IPS-18c (cell line): ENCODE measurements around the gene LELP1.

ENCODE experiments used
- H3K4me3 ChIP-seq: 2 replicates; pipeline ENCODE4 v1.7.0; 2013; ENCODE audit warnings: low read depth, mild to moderate bottlenecking, low read length, moderate library complexity; ENCODE audit not compliant: insufficient read depth
- H3K9me3 ChIP-seq: one replicate; pipeline ENCODE4 v1.6.1; 2013; ENCODE audit warnings: mild to moderate bottlenecking, low read length, moderate library complexity; ENCODE audit not compliant: control insufficient read depth, insufficient read depth

LELP1 gene

DNA sequence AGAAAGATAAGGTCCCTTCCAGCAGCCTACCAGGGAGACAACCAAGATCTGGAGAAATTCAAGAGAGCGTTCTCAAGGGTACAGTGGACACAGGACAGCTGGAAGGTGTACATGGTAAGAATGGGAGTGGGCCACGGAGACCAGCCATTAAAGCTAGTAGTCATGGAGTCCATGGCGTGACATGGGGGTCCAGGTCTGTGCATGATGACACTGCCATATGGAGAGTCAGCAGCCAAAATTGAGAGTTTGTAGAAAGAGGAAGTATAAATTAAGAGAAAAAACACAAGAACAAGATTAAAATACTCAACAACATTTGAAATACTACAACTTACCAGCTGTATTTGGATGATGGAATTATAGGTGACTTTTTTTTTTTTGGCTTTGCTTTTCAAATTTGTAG is 48.3 kb downstream of the LELP1 start:
- no peaks in the 10 kb centered on the region for H3K9me3 ChIP-seq
- no peak overlapping the region for H3K4me3 ChIP-seq

DNA sequence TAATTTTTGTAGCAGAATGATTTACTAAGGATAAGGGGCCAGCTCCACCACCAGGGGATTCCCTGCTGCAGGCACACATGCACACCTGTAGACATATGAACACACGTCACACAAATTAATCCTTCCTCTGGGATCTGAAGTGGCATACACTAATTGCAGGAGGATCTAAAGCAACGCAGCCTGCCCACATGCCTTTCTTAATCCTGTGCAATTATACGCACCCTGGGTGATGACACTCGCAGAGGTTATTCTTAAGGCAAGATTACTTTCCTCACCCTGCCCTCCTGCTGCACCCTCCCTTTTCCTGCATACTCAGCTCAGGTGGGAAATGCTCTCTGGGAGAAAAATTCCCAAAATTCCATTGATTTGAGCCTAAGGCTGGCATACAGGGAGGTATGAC is 48.8 kb downstream of the LELP1 start:
- Histone ChIP-seq H3K4me3 (no peak overlapping the region), H3K9me3 (no peaks in the 10 kb centered on the region)

- H3K9me3 ChIP-seq: no peaks in the 10 kb centered on the region
- H3K4me3 ChIP-seq: no peak overlapping the region
Measured at GRCh38 chr1:153253076-153253475, 49.8 kb downstream of the LELP1 start.

DNA sequence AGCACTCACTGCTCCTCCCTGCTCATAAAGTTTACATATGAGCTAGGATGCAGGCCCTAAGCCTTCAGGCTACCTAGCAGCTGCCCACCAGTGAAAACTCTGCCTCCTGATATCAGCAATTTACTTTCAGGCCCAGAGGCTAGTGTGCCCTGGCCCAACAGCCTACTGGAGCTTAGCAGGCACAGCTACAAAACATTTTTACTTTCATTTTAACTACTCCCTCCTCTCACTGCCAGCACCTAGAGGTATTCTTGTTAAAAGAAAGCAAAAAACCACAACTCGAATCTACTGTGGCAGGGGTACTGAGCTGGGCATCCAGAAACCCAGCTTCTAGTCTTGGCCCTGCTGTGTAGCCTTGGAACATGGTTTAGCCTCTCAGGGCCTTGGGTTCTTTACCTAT is 50.5 kb downstream of the LELP1 start:
- H3K4me3 ChIP-seq: no peak overlapping the region
- no peaks in the 10 kb centered on the region for H3K9me3 ChIP-seq
